Thyroid gland (tissue), 4 donors: ENCODE data around the gene ARMC7. TPM values are rescaled to one million over a fixed set of nuclear protein-coding genes. Genes with fewer than 3 reads are reported as not detected.
"Not testable (repeated sequence)": the region's sequence is repeated elsewhere in the genome, so short reads cannot be mapped to it uniquely, and the experiment has no call there.

Source experiments
- DNase-seq, 2 donors: peaks; one replicate each; pipeline ENCODE4 v3.0.0-alpha.2; 2019
- H3K27ac ChIP-seq, 3 donors: fragments of 200-600 bp; sonication (generic); 1 replicate in 2 of 3; 2 replicates in 1 of 3; pipeline ENCODE4 v1.5.1; 2016 to 2019; ENCODE audit warnings: mild to moderate bottlenecking in 1 of 3, moderate library complexity in 1 of 3
- H3K27me3 ChIP-seq: fragments of 200-600 bp; sonication (generic); one replicate; pipeline ENCODE4 v1.5.1; 2019
- H3K36me3 ChIP-seq, 2 donors: fragments of 200-600 bp; sonication (generic); one replicate each; pipeline ENCODE4 v1.5.1; 2016 to 2019
- H3K4me1 ChIP-seq, 2 donors: fragments of 200-600 bp; sonication (generic); one replicate each; pipeline ENCODE4 v1.5.1; 2017 to 2019
- H3K4me3 ChIP-seq, 3 donors: fragments of 200-600 bp; sonication (generic); replicated peaks in 1 of 3; 1 replicate in 2 of 3; 2 replicates in 1 of 3; pipeline ENCODE4 v1.5.1; 2016; ENCODE audit warnings: mild to moderate bottlenecking in 1 of 3
- H3K9me3 ChIP-seq: fragments of 200-600 bp; sonication (generic); one replicate; pipeline ENCODE4 v1.5.1; 2017
- POLR2A ChIP-seq, 2 donors: fragments of 450-650 bp; IDR thresholded peaks; one replicate each; pipeline ENCODE4 v1.6.1; 2017; ENCODE audit warnings: antibody characterized with exemption in 2 of 2, mild to moderate bottlenecking in 2 of 2, moderate library complexity in 1 of 2
- WGBS, 2 donors: methylation state at CpG; one replicate each; pipeline ENCODE4 v1.1.5; 2017; 5-methylcytosine and 5-hydroxymethylcytosine counted together
- intact Hi-C: fragments of 100-400 bp; cut with DNase I; formaldehyde crosslinking; loops from one replicate; pipeline ENCODE4 v1.15.1; 2023
- total RNA-seq, 4 donors: library from RNA; depleted of rRNA; stranded (reverse); fragments of >200 nt; gene quantifications; one replicate each; pipeline ENCODE4 v1.2.3, GENCODE V29; 2016
- TF ChIP-seq, protein P1 (sequence below), 6 experiments: fragments of 200-600 bp in 3 of 6; fragments of 450-650 bp in 3 of 6; sonication (generic) in 3 of 6; IDR thresholded peaks; one replicate each; pipeline ENCODE4 v1.5.1; 2016 to 2019; ENCODE audit warnings: antibody characterized with exemption in 6 of 6, mild to moderate bottlenecking in 2 of 6, inconsistent platforms in 1 of 6, moderate library complexity in 1 of 6

Gene ARMC7
- total RNA-seq, 4 donors from 2014 or later = 8.7 to 13.1 (median 10.5) TPM

DNA sequence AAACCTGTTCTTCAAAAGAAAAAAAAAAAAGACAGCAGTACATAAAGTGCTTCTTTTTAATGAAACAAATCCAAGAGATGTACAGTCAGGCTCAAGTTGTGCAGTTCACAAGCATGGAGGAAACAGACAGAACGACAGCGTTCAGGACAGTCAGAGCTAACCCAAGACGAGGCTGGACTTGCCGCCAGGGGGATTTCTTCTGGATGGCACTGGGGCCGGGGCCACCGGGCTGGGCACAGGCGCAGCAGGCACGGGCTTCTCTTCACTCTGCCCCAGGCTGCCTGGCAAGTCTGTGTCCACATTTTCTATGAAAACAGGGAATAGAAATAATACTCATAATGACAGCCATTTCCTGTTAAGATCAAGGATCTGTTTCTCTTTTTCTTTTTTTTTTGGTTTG is 26.2 kb downstream of the ARMC7 start:
- no peak overlapping the region for H3K4me3 ChIP-seq
- TF ChIP-seq, protein P1, sequence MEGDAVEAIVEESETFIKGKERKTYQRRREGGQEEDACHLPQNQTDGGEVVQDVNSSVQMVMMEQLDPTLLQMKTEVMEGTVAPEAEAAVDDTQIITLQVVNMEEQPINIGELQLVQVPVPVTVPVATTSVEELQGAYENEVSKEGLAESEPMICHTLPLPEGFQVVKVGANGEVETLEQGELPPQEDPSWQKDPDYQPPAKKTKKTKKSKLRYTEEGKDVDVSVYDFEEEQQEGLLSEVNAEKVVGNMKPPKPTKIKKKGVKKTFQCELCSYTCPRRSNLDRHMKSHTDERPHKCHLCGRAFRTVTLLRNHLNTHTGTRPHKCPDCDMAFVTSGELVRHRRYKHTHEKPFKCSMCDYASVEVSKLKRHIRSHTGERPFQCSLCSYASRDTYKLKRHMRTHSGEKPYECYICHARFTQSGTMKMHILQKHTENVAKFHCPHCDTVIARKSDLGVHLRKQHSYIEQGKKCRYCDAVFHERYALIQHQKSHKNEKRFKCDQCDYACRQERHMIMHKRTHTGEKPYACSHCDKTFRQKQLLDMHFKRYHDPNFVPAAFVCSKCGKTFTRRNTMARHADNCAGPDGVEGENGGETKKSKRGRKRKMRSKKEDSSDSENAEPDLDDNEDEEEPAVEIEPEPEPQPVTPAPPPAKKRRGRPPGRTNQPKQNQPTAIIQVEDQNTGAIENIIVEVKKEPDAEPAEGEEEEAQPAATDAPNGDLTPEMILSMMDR (IDR thresholded peaks at IDR 0.05) = no peak
- no peak for TF ChIP-seq POLR2A (IDR thresholded peaks at IDR 0.05)
- peaks cover 6 to 7% of the 10 kb centered on the region in 2 donors for H3K4me1 ChIP-seq
- 88 to 92% methylated on average over 8 of the region's 8 CpGs for WGBS, 2 donors
- no peak for DNase-seq
- H3K9me3 ChIP-seq = no peaks in the 10 kb centered on the region
- intact Hi-C loops = no loop called here
- no peaks in the 10 kb centered on the region for H3K27me3 ChIP-seq
- H3K27ac ChIP-seq = no peak overlapping the region
- no peaks in the 10 kb centered on the region for H3K36me3 ChIP-seq

DNA sequence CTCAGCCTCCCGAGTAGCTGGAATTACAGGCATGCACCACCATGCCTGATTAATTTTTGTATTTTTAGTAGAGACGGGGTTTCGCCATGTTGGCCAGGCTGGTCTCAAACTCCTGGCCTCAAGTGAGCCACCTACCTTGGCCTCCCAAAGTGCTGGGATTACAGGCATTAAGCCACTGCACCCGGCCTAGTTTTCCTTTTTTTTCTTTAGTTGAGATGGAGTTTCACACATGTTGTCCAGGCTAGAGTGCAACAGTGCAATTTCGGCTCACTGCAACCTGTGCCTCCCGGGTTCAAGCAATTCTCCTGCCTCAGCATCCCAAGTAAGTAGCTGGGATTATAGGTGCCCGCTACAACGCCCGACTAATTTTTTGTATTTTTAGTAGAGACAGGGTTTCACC is 28.0 kb downstream of the ARMC7 start:
- H3K4me3 ChIP-seq, H3K36me3 ChIP-seq, H3K4me1 ChIP-seq, intact Hi-C loops, H3K27ac ChIP-seq, DNase-seq, H3K9me3 ChIP-seq, H3K27me3 ChIP-seq: not testable (repeated sequence)
- 94% methylated on average over 9 of the region's 9 CpGs for WGBS, 2 donors

DNA sequence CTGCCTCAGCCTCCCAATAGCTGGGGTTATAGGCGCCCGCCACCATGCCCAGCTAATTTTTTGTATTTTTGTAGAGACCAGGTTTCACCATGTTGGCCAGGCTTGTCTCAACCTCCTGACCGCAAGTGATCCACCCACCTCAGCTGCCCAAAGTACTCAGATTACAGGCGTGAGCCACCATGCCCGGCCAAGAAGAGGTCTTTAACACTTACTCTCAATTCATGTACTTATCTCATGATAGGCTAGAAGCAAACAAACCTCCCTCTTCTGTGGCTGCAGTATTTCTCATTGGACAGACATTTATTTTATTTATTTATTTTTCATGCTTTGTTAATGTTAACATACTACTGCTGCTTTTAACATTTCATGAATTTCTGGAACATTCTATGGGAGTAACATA is 28.8 kb downstream of the ARMC7 start:
- DNase-seq = no peak
- Histone ChIP-seq H3K36me3 (no peaks in the 10 kb centered on the region), H3K4me1 (no peaks in the 10 kb centered on the region), H3K27ac (no peak overlapping the region), H3K27me3 (no peaks in the 10 kb centered on the region), H3K4me3 (no peak overlapping the region), H3K9me3 (no peaks in the 10 kb centered on the region)
- intact Hi-C loops = no loop called here
- 92 to 96% methylated on average over 5 of the region's 5 CpGs for WGBS, 2 donors
- no peak for TF ChIP-seq POLR2A (IDR thresholded peaks at IDR 0.05)
- TF ChIP-seq, protein P1 (IDR thresholded peaks at IDR 0.05) = no peak

DNA sequence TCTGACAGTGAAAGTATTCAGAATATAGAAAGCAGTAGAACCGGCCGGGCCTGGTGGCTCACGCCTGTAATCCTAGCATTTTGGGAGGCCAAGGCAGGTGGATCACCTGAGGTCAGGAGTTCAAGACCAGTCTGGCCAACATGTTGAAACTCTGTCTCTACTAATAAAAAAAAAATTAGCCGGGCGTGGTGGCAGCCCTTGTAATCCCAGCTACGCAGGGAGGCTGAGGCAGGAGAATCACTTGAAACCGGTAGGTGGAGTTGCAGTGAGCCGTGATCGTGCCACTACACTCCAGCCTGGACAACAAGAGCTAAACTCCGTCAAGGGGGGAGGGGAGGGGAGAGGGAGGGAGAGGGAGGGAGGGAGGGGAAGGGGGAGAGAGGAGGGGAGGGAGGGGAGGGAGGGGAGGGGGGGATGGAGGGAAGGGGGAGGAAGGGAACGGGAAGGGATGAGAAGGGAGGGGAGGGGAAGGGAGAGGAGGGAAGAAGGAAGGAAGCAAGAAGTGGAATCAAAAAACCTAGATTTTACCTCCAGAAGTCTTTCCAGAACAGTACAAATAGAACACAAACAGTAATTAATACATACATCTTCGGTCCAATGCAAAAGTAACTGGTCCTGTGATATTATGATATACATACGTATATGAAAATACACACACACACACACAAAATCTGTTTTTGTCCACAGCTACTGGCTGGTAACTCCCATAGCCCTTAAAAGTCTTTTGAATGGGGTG is 32.6 kb downstream of the ARMC7 start:
- H3K4me3 ChIP-seq = no peak overlapping the region
- no peak overlapping the region for H3K27ac ChIP-seq
- H3K4me1 ChIP-seq = no peaks in the 10 kb centered on the region
- no peaks in the 10 kb centered on the region for H3K36me3 ChIP-seq
- intact Hi-C loops = no loop called here
- WGBS, 2 donors = 83 to 84% methylated on average over 13 of the region's 13 CpGs
- TF ChIP-seq, protein P1 (IDR thresholded peaks at IDR 0.05) = no peak
- TF ChIP-seq POLR2A (IDR thresholded peaks at IDR 0.05) = no peak
- H3K9me3 ChIP-seq = no peaks in the 10 kb centered on the region
- no peak for DNase-seq
- no peaks in the 10 kb centered on the region for H3K27me3 ChIP-seq

DNA sequence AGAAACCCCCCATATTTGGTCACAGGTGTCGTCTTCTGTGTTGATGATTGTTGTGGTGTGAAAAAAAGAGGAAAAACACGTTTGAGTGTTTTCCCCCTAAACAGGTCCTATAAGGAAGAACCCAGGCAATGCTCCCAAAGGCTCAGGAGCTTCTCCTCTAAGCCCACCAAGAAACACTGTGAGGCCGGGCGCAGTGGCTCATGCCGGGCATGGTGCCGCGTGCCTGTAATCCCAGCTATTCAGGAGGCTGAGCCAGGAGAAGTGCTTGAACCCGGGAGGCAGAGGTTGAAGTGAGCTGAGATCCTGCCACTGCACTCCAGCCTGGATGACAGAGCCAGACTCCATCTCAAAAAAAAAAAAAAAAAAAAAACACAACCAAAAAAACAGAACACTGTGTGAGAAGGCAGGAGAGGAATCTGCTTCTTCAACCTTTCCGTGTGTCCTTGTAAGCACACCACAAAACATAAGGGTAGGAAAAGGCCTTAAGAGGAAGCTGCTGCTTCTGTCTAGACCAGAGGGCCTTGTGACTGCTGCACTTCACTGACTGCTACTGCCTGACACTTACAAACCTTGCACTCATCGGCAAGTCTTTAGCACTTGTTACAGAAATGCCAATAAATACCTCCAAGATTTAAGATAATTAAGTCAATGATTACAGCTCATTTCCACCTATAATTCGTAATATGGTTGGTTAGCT is 35.2 kb downstream of the ARMC7 start:
- intact Hi-C loops = no loop called here
- no peaks in the 10 kb centered on the region for H3K36me3 ChIP-seq
- H3K27me3 ChIP-seq = no peaks in the 10 kb centered on the region
- 84 to 87% methylated on average over 8 to 11 of the region's 11 CpGs for WGBS, 2 donors
- no peaks in the 10 kb centered on the region for H3K4me1 ChIP-seq
- H3K9me3 ChIP-seq = no peaks in the 10 kb centered on the region
- no peak overlapping the region for H3K4me3 ChIP-seq
- no peak for DNase-seq
- TF ChIP-seq POLR2A (IDR thresholded peaks at IDR 0.05) = no peak
- TF ChIP-seq, protein P1 (IDR thresholded peaks at IDR 0.05) = no peak
- H3K27ac ChIP-seq = no peak overlapping the region
